Activated T-cell treated with anti-CD3 and anti-CD28 coated beads, Interleukin-2, amount 50 U/mL, for 24 hours (primary cell): Measurements from ENCODE around the gene CSPG4.

ENCODE experiments used
- DNase-seq: peaks from one replicate; pipeline ENCODE4 v3.0.0-alpha.2; 2020
- H3K27ac Mint-ChIP-seq: 2 replicates; pipeline ENCODE4 v1.8.0; 2020; ENCODE audit warnings: mild to moderate bottlenecking, mixed read lengths
- H3K27me3 Mint-ChIP-seq: 2 replicates; pipeline ENCODE4 v1.8.0; 2020; ENCODE audit warnings: mixed read lengths
- H3K36me3 Mint-ChIP-seq: 2 replicates; pipeline ENCODE4 v1.8.0; 2020; ENCODE audit warnings: low read depth, mixed read lengths
- H3K4me1 Mint-ChIP-seq: 2 replicates; pipeline ENCODE4 v1.8.0; 2020; ENCODE audit warnings: low read depth, mixed read lengths
- H3K4me3 Mint-ChIP-seq: 2 replicates; pipeline ENCODE4 v1.8.0; 2020; ENCODE audit warnings: mild to moderate bottlenecking, moderate library complexity, mixed read lengths
- H3K9me3 Mint-ChIP-seq: 2 replicates; pipeline ENCODE4 v1.8.0; 2020; ENCODE audit warnings: mixed read lengths

The CSPG4 gene

GRCh38 chr15:75651810-75652543, 60.7 kb downstream of the CSPG4 start:
- H3K27me3 Mint-ChIP-seq, result no peaks in the 10 kb centered on the region
- no peaks in the 10 kb centered on the region for H3K36me3 Mint-ChIP-seq
- no peaks in the 10 kb centered on the region for H3K9me3 Mint-ChIP-seq
- no peak for DNase-seq
- H3K4me3 Mint-ChIP-seq, result no peak overlapping the region
- H3K4me1 Mint-ChIP-seq, result peaks cover 27% of the 10 kb centered on the region
- H3K27ac Mint-ChIP-seq, result peak overlapping the region; percentile 35

- Mint-ChIP-seq H3K9me3 (no peaks in the 10 kb centered on the region), H3K4me1 (peaks cover 32% of the 10 kb centered on the region), H3K27ac (peak overlapping the region; percentile 30), H3K27me3 (no peaks in the 10 kb centered on the region), H3K4me3 (no peak overlapping the region), H3K36me3 (no peaks in the 10 kb centered on the region)
- no peak for DNase-seq
Measured at GRCh38 chr15:75650908-75651809, 61.5 kb downstream of the CSPG4 start.

GRCh38 chr15:75649848-75650247, 62.8 kb downstream of the CSPG4 start:
- no peaks in the 10 kb centered on the region for H3K36me3 Mint-ChIP-seq
- no peak for DNase-seq
- no peaks in the 10 kb centered on the region for H3K9me3 Mint-ChIP-seq
- peaks cover 32% of the 10 kb centered on the region for H3K4me1 Mint-ChIP-seq
- H3K27me3 Mint-ChIP-seq, result no peaks in the 10 kb centered on the region
- H3K27ac Mint-ChIP-seq, result no peak overlapping the region
- H3K4me3 Mint-ChIP-seq, result no peak overlapping the region

- Mint-ChIP-seq H3K27ac (no peak overlapping the region), H3K4me1 (peaks cover 32% of the 10 kb centered on the region), H3K4me3 (peak overlapping the region; percentile 83), H3K27me3 (no peaks in the 10 kb centered on the region), H3K9me3 (no peaks in the 10 kb centered on the region), H3K36me3 (no peaks in the 10 kb centered on the region)
- DNase-seq, result no peak
Measured at GRCh38 chr15:75649045-75649761, 63.4 kb downstream of the CSPG4 start.

- Mint-ChIP-seq H3K9me3 (no peaks in the 10 kb centered on the region), H3K36me3 (no peaks in the 10 kb centered on the region), H3K27ac (peak overlapping the region; percentile 27), H3K27me3 (no peaks in the 10 kb centered on the region), H3K4me1 (peaks cover 32% of the 10 kb centered on the region), H3K4me3 (peak overlapping the region; percentile 83)
- DNase-seq, result no peak
Measured at GRCh38 chr15:75648156-75649000, 64.3 kb downstream of the CSPG4 start.

GRCh38 chr15:75647370-75648155, 65.1 kb downstream of the CSPG4 start, which contains the start of gene SNX33:
Gene SNX33, plus strand, starts transcription at chr15:75647912. Its CDS starts 1,191 bp downstream, at chr15:75649103.
- no peaks in the 10 kb centered on the region for H3K36me3 Mint-ChIP-seq
- peak within 1 kb of the TSS; percentile 73 for H3K27ac Mint-ChIP-seq
- H3K4me3 Mint-ChIP-seq, result peak within 1 kb of the TSS; percentile 83
- peak; percentile 75 for DNase-seq
- H3K4me1 Mint-ChIP-seq, result peaks cover 30% of the 10 kb centered on the region
- H3K9me3 Mint-ChIP-seq, result no peaks in the 10 kb centered on the region
- H3K27me3 Mint-ChIP-seq, result no peaks in the 10 kb centered on the region

GRCh38 chr15:75646944-75647364, 65.7 kb downstream of the CSPG4 start:
- Mint-ChIP-seq H3K27me3 (no peaks in the 10 kb centered on the region), H3K4me1 (peaks cover 31% of the 10 kb centered on the region), H3K36me3 (no peaks in the 10 kb centered on the region), H3K27ac (peak overlapping the region; percentile 73), H3K4me3 (peak overlapping the region; percentile 83), H3K9me3 (no peaks in the 10 kb centered on the region)
- peak; percentile 52 for DNase-seq

- H3K4me1 Mint-ChIP-seq, result peaks cover 25% of the 10 kb centered on the region
- H3K4me3 Mint-ChIP-seq, result peak overlapping the region; percentile 83
- no peaks in the 10 kb centered on the region for H3K9me3 Mint-ChIP-seq
- DNase-seq, result no peak
- H3K27me3 Mint-ChIP-seq, result no peaks in the 10 kb centered on the region
- H3K36me3 Mint-ChIP-seq, result no peaks in the 10 kb centered on the region
- H3K27ac Mint-ChIP-seq, result peak overlapping the region; percentile 73
Measured at GRCh38 chr15:75646112-75646943, 66.3 kb downstream of the CSPG4 start.

- Mint-ChIP-seq H3K27ac (no peak overlapping the region), H3K36me3 (peaks cover 9% of the 10 kb centered on the region), H3K4me3 (no peak overlapping the region), H3K9me3 (no peaks in the 10 kb centered on the region), H3K27me3 (no peaks in the 10 kb centered on the region), H3K4me1 (peaks cover 23% of the 10 kb centered on the region)
- no peak for DNase-seq
Measured at GRCh38 chr15:75644376-75644775, 68.3 kb downstream of the CSPG4 start.

- Mint-ChIP-seq H3K4me1 (peaks cover 28% of the 10 kb centered on the region), H3K4me3 (no peak overlapping the region), H3K9me3 (no peaks in the 10 kb centered on the region), H3K27me3 (no peaks in the 10 kb centered on the region), H3K27ac (peak overlapping the region; percentile 55), H3K36me3 (peaks cover 36% of the 10 kb centered on the region)
- DNase-seq, result no peak
Measured at GRCh38 chr15:75641603-75642002, 71.0 kb downstream of the CSPG4 start.

GRCh38 chr15:75641179-75641503, 71.5 kb downstream of the CSPG4 start:
- Mint-ChIP-seq H3K4me1 (peaks cover 29% of the 10 kb centered on the region), H3K27ac (peak overlapping the region; percentile 97), H3K27me3 (no peaks in the 10 kb centered on the region), H3K4me3 (peak overlapping the region; percentile 96), H3K9me3 (no peaks in the 10 kb centered on the region), H3K36me3 (peaks cover 37% of the 10 kb centered on the region)
- no peak for DNase-seq

- DNase-seq, result peak; percentile 55
- peak overlapping the region; percentile 97 for H3K27ac Mint-ChIP-seq
- H3K9me3 Mint-ChIP-seq, result no peaks in the 10 kb centered on the region
- peak overlapping the region; percentile 96 for H3K4me3 Mint-ChIP-seq
- H3K36me3 Mint-ChIP-seq, result peaks cover 42% of the 10 kb centered on the region
- H3K4me1 Mint-ChIP-seq, result peaks cover 33% of the 10 kb centered on the region
- no peaks in the 10 kb centered on the region for H3K27me3 Mint-ChIP-seq
Measured at GRCh38 chr15:75640483-75641178, 72.0 kb downstream of the CSPG4 start.
